ENCODE results near the gene OR4D11. TPM values are rescaled to one million over a fixed set of nuclear protein-coding genes. Genes with fewer than 3 reads are reported as not detected.
"Not testable (repeated sequence)": the region's sequence is repeated elsewhere in the genome, so short reads cannot be mapped to it uniquely, and the experiment has no call there.

OR4D11 gene
- polyA plus RNA-seq, 2 donors: not detected

DNA sequence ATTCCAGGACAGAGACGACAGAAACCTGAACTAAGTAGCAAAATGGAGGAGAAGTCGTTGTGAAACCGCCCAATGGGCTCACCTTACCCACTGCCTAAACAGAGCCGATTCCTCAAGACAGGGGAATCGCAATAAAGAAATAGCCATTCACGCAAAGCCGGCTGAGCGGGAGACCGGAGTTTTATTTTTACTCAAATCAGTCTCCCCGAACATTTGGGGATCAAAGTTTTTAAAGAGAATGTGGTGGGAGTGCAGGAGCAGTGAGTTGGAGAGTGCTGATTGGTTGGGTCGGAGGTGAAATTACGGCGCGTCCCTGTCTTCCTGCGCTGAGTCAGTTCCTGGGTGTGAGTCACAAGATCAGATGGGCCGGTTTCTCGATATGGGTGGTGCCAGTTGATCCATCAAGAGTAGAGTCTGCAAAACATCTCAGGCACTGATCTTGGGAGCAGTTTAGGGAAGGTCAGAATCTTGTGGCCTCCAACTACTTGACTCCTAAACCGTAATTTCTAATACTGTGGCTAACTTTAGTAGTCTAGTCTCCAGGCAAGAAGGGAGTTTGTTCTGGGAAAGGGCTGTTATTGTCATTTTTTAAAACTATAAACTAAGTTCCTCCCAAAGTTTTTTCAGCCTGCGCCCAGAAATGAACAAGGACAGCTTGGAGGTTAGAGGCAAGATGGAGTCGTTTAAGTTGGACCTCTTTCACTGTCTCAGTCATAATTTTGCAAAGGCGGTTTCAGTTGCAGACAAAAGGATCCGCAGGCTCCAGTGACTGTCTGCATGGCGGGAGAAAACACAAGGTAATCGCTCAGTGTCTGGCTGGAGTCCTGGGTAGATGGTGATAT is 42.0 kb downstream of the OR4D11 start:
- no peak overlapping the region for H3K27ac ChIP-seq (ENCODE audit: low read depth in 2 of 2, low read length in 1 of 2)
- H3K4me3 ChIP-seq (ENCODE audit: low read depth in 1 of 2, low read length in 2 of 2): no peak overlapping the region
- 91 to 92% methylated on average over 24 of the region's 24 CpGs for WGBS, 2 donors
- H3K36me3 ChIP-seq (ENCODE audit: control insufficient read depth in 2 of 2, insufficient read depth in 2 of 2, low read length in 1 of 2): no peaks in the 10 kb centered on the region
- no peaks in the 10 kb centered on the region for H3K4me1 ChIP-seq (ENCODE audit: control insufficient read depth in 2 of 2, insufficient read depth in 2 of 2, low read length in 1 of 2)
- no peaks in the 10 kb centered on the region for H3K27me3 ChIP-seq (ENCODE audit: control insufficient read depth in 1 of 2, insufficient read depth in 2 of 2, low read length in 2 of 2)
- H3K9me3 ChIP-seq (ENCODE audit: control insufficient read depth in 2 of 2, insufficient read depth in 1 of 2, low read depth in 1 of 2, low read length in 1 of 2): peaks cover 0 to 2% of the 10 kb centered on the region in 2 donors

GRCh38 chr11:59547605-59548308 is 44.4 kb downstream of the OR4D11 start:
- 85 to 89% methylated on average over 5 of the region's 5 CpGs for WGBS, 2 donors
- not testable (repeated sequence) for H3K27me3 ChIP-seq (ENCODE audit: control insufficient read depth in 1 of 2, insufficient read depth in 2 of 2, low read length in 2 of 2); H3K9me3 ChIP-seq (ENCODE audit: control insufficient read depth in 2 of 2, insufficient read depth in 1 of 2, low read depth in 1 of 2, low read length in 1 of 2); H3K4me3 ChIP-seq (ENCODE audit: low read depth in 1 of 2, low read length in 2 of 2); H3K4me1 ChIP-seq (ENCODE audit: control insufficient read depth in 2 of 2, insufficient read depth in 2 of 2, low read length in 1 of 2); H3K36me3 ChIP-seq (ENCODE audit: control insufficient read depth in 2 of 2, insufficient read depth in 2 of 2, low read length in 1 of 2); H3K27ac ChIP-seq (ENCODE audit: low read depth in 2 of 2, low read length in 1 of 2)

- Histone ChIP-seq H3K36me3 (ENCODE audit: control insufficient read depth in 2 of 2, insufficient read depth in 2 of 2, low read length in 1 of 2) (no peaks in the 10 kb centered on the region), H3K4me1 (ENCODE audit: control insufficient read depth in 2 of 2, insufficient read depth in 2 of 2, low read length in 1 of 2) (no peaks in the 10 kb centered on the region), H3K4me3 (ENCODE audit: low read depth in 1 of 2, low read length in 2 of 2) (no peak overlapping the region), H3K27ac (ENCODE audit: low read depth in 2 of 2, low read length in 1 of 2) (no peak overlapping the region), H3K27me3 (ENCODE audit: control insufficient read depth in 1 of 2, insufficient read depth in 2 of 2, low read length in 2 of 2) (no peaks in the 10 kb centered on the region), H3K9me3 (ENCODE audit: control insufficient read depth in 2 of 2, insufficient read depth in 1 of 2, low read depth in 1 of 2, low read length in 1 of 2) (peaks cover 0 to 2% of the 10 kb centered on the region in 2 donors)
- WGBS, 2 donors: 98% methylated on average over 5 of the region's 5 CpGs
Observed at GRCh38 chr11:59548309-59548656, 44.9 kb downstream of the OR4D11 start.

DNA sequence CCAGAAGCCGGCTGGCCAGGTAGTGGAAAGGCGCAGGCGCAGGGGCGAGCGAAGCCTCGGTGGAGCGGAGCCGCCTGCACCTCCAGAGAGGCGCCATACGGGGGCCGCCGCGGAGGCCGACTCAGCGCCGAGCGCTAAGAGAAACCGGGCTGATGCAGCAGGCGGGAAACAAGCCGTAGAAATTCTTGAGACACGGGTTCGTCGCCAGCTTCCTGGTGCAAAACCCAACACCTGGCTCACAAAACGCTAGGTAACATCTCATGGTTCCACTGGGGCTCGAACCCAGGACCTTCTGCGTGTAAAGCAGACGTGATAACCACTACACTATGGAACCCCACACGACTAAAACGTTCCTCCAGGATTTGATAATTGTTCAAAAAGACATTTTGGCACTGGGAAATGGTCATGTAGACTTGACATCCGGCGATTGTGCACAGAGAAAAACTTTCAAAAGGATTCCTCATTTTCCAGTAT is 47.0 kb downstream of the OR4D11 start:
- H3K4me1 ChIP-seq (ENCODE audit: control insufficient read depth in 2 of 2, insufficient read depth in 2 of 2, low read length in 1 of 2): no peaks in the 10 kb centered on the region
- no peaks in the 10 kb centered on the region for H3K9me3 ChIP-seq (ENCODE audit: control insufficient read depth in 2 of 2, insufficient read depth in 1 of 2, low read depth in 1 of 2, low read length in 1 of 2)
- H3K4me3 ChIP-seq (ENCODE audit: low read depth in 1 of 2, low read length in 2 of 2): peak overlapping the region; percentile 48 to 58
- H3K36me3 ChIP-seq (ENCODE audit: control insufficient read depth in 2 of 2, insufficient read depth in 2 of 2, low read length in 1 of 2): no peaks in the 10 kb centered on the region
- H3K27me3 ChIP-seq (ENCODE audit: control insufficient read depth in 1 of 2, insufficient read depth in 2 of 2, low read length in 2 of 2): no peaks in the 10 kb centered on the region
- 1% methylated on average over 31 of the region's 31 CpGs for WGBS, 2 donors
- H3K27ac ChIP-seq (ENCODE audit: low read depth in 2 of 2, low read length in 1 of 2): peak overlapping the region; percentile 84 to 94

DNA sequence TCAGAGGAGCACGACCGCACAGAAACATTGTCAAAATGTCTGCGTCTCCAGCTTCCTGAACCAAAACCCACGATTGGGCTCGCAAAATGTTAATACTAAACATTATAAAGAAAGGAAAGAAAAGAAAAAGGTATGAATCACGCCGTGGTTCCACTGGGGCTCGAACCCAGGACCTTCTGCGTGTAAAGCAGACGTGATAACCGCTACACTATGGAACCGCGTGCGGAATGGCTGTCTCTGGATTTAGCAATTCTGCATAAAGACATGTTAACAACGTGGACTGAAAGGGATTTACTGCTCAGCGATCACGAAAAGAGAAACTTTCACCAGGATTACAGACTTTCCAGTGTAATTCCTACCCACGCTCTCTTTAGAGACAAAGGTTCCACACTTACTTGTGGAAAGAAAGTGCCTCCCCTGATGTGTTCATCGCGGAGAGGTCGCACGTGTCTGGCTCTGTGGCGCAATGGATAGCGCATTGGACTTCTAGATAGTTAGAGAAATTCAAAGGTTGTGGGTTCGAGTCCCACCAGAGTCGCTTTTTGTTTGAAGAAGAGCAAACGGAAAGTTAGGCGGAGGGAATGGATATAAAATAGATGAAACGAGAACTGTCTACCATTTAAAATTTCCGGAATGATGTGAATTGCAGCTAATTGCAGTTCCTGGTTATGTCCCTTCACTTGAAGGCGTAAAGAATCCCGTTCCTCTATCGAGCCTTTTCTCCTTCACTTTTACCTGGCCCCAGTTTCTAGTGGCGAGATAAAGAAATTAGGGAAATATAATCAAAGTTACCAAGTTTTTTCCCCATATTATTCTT is 47.7 kb downstream of the OR4D11 start:
- 1 to 2% methylated on average over 34 of the region's 34 CpGs for WGBS, 2 donors
- peak overlapping the region; percentile 48 to 58 for H3K4me3 ChIP-seq (ENCODE audit: low read depth in 1 of 2, low read length in 2 of 2)
- H3K27me3 ChIP-seq (ENCODE audit: control insufficient read depth in 1 of 2, insufficient read depth in 2 of 2, low read length in 2 of 2): no peaks in the 10 kb centered on the region
- H3K4me1 ChIP-seq (ENCODE audit: control insufficient read depth in 2 of 2, insufficient read depth in 2 of 2, low read length in 1 of 2): no peaks in the 10 kb centered on the region
- no peaks in the 10 kb centered on the region for H3K9me3 ChIP-seq (ENCODE audit: control insufficient read depth in 2 of 2, insufficient read depth in 1 of 2, low read depth in 1 of 2, low read length in 1 of 2)
- peak overlapping the region; percentile 84 to 94 for H3K27ac ChIP-seq (ENCODE audit: low read depth in 2 of 2, low read length in 1 of 2)
- H3K36me3 ChIP-seq (ENCODE audit: control insufficient read depth in 2 of 2, insufficient read depth in 2 of 2, low read length in 1 of 2): no peaks in the 10 kb centered on the region

DNA sequence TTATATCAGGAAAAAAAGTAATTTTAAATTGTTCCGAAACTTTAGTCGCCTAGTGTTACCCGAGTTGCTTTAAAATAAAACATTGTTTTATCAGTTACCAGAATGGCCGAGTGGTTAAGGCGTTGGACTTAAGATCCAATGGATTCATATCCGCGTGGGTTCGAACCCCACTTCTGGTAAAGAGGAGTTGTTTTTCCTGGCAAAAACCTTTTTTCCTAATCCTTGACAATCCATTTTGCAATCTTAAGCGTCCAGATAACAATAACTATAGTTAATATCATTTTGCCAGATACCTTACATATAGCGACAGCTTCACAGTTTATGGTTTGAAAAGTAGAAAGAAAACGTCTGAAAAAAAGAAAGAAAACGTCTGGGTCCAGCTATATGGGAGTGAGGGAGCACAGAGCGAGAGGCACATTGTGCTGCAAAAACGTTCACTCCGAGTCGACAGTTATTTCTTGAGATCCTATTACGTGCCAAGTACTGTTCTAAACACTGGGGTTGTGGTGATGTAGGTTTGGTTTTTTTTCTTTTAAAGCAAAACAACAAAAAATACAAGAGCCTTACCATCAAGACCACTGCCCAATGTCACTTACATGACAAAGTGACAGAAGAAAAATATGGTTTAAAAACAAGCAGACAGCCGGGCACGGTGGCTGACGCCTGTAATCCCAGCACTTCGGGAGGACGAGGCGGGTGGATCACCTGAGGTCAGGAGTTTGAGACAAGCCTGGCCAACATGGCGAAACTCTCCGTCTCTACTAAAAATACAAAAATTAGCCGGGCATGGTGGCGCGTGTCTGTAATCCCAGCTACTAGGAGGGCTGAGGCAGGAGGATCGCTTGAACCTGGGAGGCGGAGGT is 48.5 kb downstream of the OR4D11 start:
- H3K36me3 ChIP-seq (ENCODE audit: control insufficient read depth in 2 of 2, insufficient read depth in 2 of 2, low read length in 1 of 2): no peaks in the 10 kb centered on the region
- no peaks in the 10 kb centered on the region for H3K27me3 ChIP-seq (ENCODE audit: control insufficient read depth in 1 of 2, insufficient read depth in 2 of 2, low read length in 2 of 2)
- H3K4me1 ChIP-seq (ENCODE audit: control insufficient read depth in 2 of 2, insufficient read depth in 2 of 2, low read length in 1 of 2): no peaks in the 10 kb centered on the region
- H3K9me3 ChIP-seq (ENCODE audit: control insufficient read depth in 2 of 2, insufficient read depth in 1 of 2, low read depth in 1 of 2, low read length in 1 of 2): no peaks in the 10 kb centered on the region
- WGBS, 2 donors: 35 to 37% methylated on average over 30 of the region's 30 CpGs
- H3K27ac ChIP-seq (ENCODE audit: low read depth in 2 of 2, low read length in 1 of 2): no peak overlapping the region
- H3K4me3 ChIP-seq (ENCODE audit: low read depth in 1 of 2, low read length in 2 of 2): peak overlapping the region in 1 of 2 donors; percentile 58

GRCh38 chr11:59552844-59553243 is 49.5 kb downstream of the OR4D11 start:
- H3K27ac ChIP-seq (ENCODE audit: low read depth in 2 of 2, low read length in 1 of 2): peak overlapping the region in 1 of 2 donors; percentile 22
- H3K27me3 ChIP-seq (ENCODE audit: control insufficient read depth in 1 of 2, insufficient read depth in 2 of 2, low read length in 2 of 2): no peaks in the 10 kb centered on the region
- H3K4me3 ChIP-seq (ENCODE audit: low read depth in 1 of 2, low read length in 2 of 2): no peak overlapping the region
- WGBS, 2 donors: 53 to 54% methylated on average over 2 of the region's 2 CpGs
- H3K9me3 ChIP-seq (ENCODE audit: control insufficient read depth in 2 of 2, insufficient read depth in 1 of 2, low read depth in 1 of 2, low read length in 1 of 2): no peaks in the 10 kb centered on the region
- H3K4me1 ChIP-seq (ENCODE audit: control insufficient read depth in 2 of 2, insufficient read depth in 2 of 2, low read length in 1 of 2): no peaks in the 10 kb centered on the region
- H3K36me3 ChIP-seq (ENCODE audit: control insufficient read depth in 2 of 2, insufficient read depth in 2 of 2, low read length in 1 of 2): no peaks in the 10 kb centered on the region

GRCh38 chr11:59553323-59553722 is 49.9 kb downstream of the OR4D11 start:
- 97% methylated on average over 21 of the region's 21 CpGs for WGBS, 2 donors
- H3K4me1 ChIP-seq (ENCODE audit: control insufficient read depth in 2 of 2, insufficient read depth in 2 of 2, low read length in 1 of 2): no peaks in the 10 kb centered on the region
- H3K27me3 ChIP-seq (ENCODE audit: control insufficient read depth in 1 of 2, insufficient read depth in 2 of 2, low read length in 2 of 2): no peaks in the 10 kb centered on the region
- H3K9me3 ChIP-seq (ENCODE audit: control insufficient read depth in 2 of 2, insufficient read depth in 1 of 2, low read depth in 1 of 2, low read length in 1 of 2): no peaks in the 10 kb centered on the region
- H3K36me3 ChIP-seq (ENCODE audit: control insufficient read depth in 2 of 2, insufficient read depth in 2 of 2, low read length in 1 of 2): no peaks in the 10 kb centered on the region
- no peak overlapping the region for H3K27ac ChIP-seq (ENCODE audit: low read depth in 2 of 2, low read length in 1 of 2)
- no peak overlapping the region for H3K4me3 ChIP-seq (ENCODE audit: low read depth in 1 of 2, low read length in 2 of 2)
